Erythroblast (primary cell): ENCODE data around the gene RAD51D.

Experiments used
- GATA1 ChIP-seq: IDR thresholded peaks from 2 replicates; pipeline ENCODE4 v1.6.1; 2011; ENCODE audit warnings: low read depth, mild to moderate bottlenecking, control low read depth, low read length, moderate library complexity
- POLR2A ChIP-seq: IDR thresholded peaks from 2 replicates; pipeline ENCODE4 v1.6.1; 2011; ENCODE audit warnings: mild to moderate bottlenecking, low read length

GRCh38 chr17:35129973-35130351, 10.3 kb upstream of the RAD51D start:
- no peak for TF ChIP-seq POLR2A
- TF ChIP-seq GATA1 = no peak
